C4-2B (cell line): ENCODE data around the gene RGS7.

Source experiments
- H3K27ac ChIP-seq: fragments of 450-650 bp; 2 replicates; pipeline ENCODE4 v1.5.1; 2017
- ZFX ChIP-seq: fragments of 450-650 bp; IDR thresholded peaks from 2 replicates; pipeline ENCODE4 v1.6.1; 2017
- TF ChIP-seq, protein P1 (sequence below): fragments of 450-650 bp; conservative IDR thresholded peaks from 2 replicates; pipeline ENCODE4 v1.5.1; 2017; ENCODE audit warnings: mild to moderate bottlenecking

RGS7 gene

DNA sequence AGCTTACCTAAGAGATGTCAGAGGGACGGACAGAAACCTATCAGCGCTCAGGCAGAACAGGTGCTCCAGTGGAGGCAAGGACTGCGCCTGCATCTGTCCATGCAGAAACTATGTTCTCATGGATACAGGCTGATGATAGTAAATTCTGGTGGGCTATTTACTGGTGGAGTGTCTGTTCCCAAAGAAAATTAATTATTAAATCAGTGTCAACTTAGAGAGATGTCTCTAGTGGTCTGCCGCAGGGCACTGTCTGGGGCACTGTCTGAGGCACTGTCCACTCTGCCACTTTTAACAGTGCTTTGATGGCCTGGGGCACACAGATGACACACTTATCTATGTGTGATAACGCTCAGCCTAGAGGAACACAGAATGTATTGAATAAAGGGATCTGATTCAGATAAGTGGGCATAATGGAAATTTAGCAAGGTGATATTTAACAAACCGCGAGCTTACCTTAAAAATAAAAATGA is 148.1 kb downstream of the RGS7 start:
- TF ChIP-seq, protein P1, sequence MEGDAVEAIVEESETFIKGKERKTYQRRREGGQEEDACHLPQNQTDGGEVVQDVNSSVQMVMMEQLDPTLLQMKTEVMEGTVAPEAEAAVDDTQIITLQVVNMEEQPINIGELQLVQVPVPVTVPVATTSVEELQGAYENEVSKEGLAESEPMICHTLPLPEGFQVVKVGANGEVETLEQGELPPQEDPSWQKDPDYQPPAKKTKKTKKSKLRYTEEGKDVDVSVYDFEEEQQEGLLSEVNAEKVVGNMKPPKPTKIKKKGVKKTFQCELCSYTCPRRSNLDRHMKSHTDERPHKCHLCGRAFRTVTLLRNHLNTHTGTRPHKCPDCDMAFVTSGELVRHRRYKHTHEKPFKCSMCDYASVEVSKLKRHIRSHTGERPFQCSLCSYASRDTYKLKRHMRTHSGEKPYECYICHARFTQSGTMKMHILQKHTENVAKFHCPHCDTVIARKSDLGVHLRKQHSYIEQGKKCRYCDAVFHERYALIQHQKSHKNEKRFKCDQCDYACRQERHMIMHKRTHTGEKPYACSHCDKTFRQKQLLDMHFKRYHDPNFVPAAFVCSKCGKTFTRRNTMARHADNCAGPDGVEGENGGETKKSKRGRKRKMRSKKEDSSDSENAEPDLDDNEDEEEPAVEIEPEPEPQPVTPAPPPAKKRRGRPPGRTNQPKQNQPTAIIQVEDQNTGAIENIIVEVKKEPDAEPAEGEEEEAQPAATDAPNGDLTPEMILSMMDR, result no peak
- TF ChIP-seq ZFX, result no peak
- no peak overlapping the region for H3K27ac ChIP-seq

DNA sequence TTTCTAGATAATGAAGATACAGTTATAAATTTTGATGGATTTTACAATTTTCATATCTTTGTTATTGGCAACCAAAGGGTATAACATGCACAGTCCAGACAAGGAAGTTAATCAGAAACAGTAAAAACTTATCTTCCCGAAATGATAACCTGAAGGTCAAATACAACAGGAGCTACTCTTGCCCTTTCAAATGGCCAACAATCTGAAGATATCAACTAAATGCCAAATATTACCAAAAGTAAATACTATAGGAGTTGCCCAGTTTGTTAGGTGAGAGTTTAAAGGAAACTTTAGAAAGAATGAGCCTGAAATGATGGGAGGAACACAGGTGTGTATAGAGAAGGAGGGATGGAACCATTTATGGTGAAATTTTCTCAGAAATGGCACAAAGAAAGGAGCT is 153.2 kb downstream of the RGS7 start:
- no peak for TF ChIP-seq ZFX
- TF ChIP-seq, protein P1, result no peak
- no peak overlapping the region for H3K27ac ChIP-seq

DNA sequence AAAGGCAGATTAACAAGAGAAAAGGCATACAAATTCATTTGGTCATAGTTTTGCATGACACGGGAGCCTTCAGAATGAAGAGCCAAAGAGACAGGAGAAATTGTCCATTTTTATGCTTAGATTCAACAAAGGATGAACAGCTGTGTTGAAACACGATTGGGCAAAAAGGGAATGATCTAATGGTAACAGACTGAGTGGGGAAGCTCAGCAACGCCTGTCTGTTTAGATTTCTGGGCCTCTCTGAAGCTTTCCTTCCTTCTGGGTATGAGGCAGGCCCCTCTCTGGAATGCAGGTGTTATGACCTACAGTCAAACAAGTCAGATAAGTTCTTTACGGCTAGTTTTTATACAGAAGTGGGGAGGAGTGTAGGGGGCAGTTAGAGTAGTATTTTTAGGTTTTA is 154.6 kb downstream of the RGS7 start:
- TF ChIP-seq, protein P1, result no peak
- TF ChIP-seq ZFX, result no peak
- H3K27ac ChIP-seq, result no peak overlapping the region

DNA sequence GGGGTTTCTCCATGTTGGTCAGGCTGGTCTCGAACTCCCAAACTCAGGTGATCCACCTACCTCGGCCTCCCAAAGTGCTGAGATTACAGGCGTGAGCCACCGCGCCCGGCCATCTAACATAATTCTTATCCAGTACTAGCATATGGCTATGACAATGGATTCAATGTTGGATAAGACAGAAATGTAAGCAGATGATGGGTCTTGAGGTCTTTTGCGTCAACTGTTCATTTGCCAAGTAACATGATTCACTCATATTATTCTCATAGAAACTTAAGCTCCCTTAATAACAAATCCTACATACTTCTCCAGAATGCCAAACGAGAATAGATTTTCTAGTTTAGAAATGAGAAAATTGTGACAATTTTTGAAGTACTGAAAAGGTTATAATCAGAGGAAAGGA is 170.3 kb downstream of the RGS7 start:
- H3K27ac ChIP-seq, result no peak overlapping the region
- TF ChIP-seq, protein P1, result no peak
- TF ChIP-seq ZFX, result no peak

DNA sequence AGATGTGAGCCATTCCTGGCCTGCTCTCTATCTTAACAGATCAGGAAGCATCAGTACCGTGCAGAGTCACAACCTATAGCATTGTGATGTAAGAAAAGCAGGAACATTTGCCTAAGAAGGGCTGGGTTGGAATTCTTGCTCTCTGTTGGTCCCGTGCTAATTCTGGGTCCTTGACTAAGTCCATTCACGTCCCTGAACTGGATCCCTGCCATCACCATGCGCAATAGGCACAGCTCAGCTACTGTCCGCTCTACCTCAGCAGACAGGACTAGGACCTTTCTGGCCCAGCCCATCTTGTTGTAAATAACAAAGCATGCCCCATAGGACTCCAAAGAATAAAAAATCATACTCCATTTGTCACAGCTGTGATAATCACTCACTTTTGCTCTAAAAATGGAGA is 175.0 kb downstream of the RGS7 start:
- H3K27ac ChIP-seq, result no peak overlapping the region
- TF ChIP-seq, protein P1, result no peak
- TF ChIP-seq ZFX, result no peak

DNA sequence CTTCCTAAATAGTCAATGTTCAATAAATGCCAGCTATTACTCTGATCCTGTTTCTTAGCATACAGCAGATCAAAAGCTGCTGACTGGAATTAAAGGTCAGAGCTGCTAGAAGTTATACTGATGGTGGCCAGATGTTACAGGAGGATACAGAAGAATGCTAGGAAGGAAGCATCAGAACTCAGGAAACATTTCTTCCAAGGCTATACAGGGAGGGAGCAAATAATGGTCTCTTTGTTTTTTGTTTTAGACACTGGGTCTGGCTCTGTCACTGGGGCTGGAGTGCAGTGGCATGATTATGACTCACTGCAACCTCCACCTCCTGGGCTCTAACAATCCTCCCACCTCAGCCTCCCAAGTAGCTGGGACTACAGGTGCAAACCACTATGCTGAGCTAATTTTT is 175.5 kb downstream of the RGS7 start:
- TF ChIP-seq, protein P1, result no peak
- TF ChIP-seq ZFX, result no peak
- no peak overlapping the region for H3K27ac ChIP-seq

DNA sequence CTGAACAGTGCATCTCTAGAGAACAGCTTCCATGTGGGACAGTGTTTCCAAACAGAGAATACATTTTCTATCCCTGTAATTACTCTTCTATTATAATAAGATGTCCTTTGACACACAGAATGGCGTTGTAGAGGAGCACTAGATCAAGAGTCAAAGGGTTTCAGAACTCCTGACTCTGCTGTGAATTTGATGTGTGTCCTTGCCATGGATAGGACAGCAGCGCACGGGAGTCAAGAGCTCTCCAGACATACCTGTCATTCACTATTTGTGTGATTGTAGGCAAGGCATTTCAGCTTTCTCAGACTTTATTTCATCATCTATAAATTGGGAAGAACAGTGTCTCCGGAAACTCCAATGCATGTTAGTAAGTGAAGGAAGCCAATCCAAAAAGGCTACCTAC is 176.4 kb downstream of the RGS7 start:
- no peak overlapping the region for H3K27ac ChIP-seq
- no peak for TF ChIP-seq ZFX
- TF ChIP-seq, protein P1, result no peak
